WTC11 (cell line): ENCODE data around the gene STT3A. TPM values are rescaled to one million over a fixed set of nuclear protein-coding genes. Genes with fewer than 3 reads are reported as not detected.

Experiments used
- ATAC-seq: fragments of 200-7000 bp; cut with Tn5 transposase; 2 replicates; pipeline ENCODE4 v1.10.0; 2021; ENCODE audit warnings: mild to moderate bottlenecking, moderate library complexity
- CTCF ChIA-PET: fragments of 300-600 bp; sonication (Branson Sonifier 250); formaldehyde crosslinking; loops from one replicate; lab custom pipeline; 2021; ENCODE audit warnings: antibody characterized with exemption; lab: Charles Lee
- POLR2A ChIA-PET: fragments of 350-600 bp; sonication (Branson Sonifier 250); formaldehyde crosslinking; loops from one replicate; lab custom pipeline; 2021; ENCODE audit warnings: antibody characterized with exemption; lab: Charles Lee
- DNase-seq: peaks from one replicate; pipeline ENCODE4 v3.0.0; 2021; ENCODE audit warnings: low spot score
- H3K27ac Mint-ChIP-seq: 2 replicates; pipeline ENCODE4 v1.8.0; 2021; ENCODE audit warnings: mixed read lengths
- H3K27me3 Mint-ChIP-seq: 2 replicates; pipeline ENCODE4 v1.8.0; 2021; ENCODE audit warnings: low read depth, mild to moderate bottlenecking, moderate library complexity, mixed read lengths
- H3K36me3 Mint-ChIP-seq: 2 replicates; pipeline ENCODE4 v1.8.0; 2021; ENCODE audit warnings: mixed read lengths
- H3K4me1 Mint-ChIP-seq: 2 replicates; pipeline ENCODE4 v1.8.0; 2022; ENCODE audit warnings: mixed read lengths
- H3K4me3 Mint-ChIP-seq: 2 replicates; pipeline ENCODE4 v1.8.0; 2021; ENCODE audit warnings: mild to moderate bottlenecking, moderate library complexity, mixed read lengths
- H3K9me3 Mint-ChIP-seq: 2 replicates; pipeline ENCODE4 v1.8.0; 2021; ENCODE audit warnings: mixed read lengths
- ARID4B ChIP-seq: sonication (generic); formaldehyde crosslinking; IDR thresholded peaks from 2 replicates; pipeline ENCODE4 v1.8.0; 2023; ENCODE audit warnings: missing genetic modification reagents, mild to moderate bottlenecking, borderline replicate concordance
- CREM ChIP-seq: sonication (generic); formaldehyde crosslinking; IDR thresholded peaks from 2 replicates; pipeline ENCODE4 v1.8.1; 2022; ENCODE audit warnings: mild to moderate bottlenecking, missing genetic modification reagents, moderate library complexity
- FOXP4 ChIP-seq: sonication (generic); formaldehyde crosslinking; IDR thresholded peaks from 2 replicates; pipeline ENCODE4 v1.8.0; 2022; ENCODE audit warnings: mild to moderate bottlenecking, missing genetic modification reagents
- GABPB1 ChIP-seq: sonication (generic); formaldehyde crosslinking; IDR thresholded peaks from 2 replicates; pipeline ENCODE4 v1.8.1; 2023; ENCODE audit warnings: mild to moderate bottlenecking, missing genetic modification reagents
- HMGXB4 ChIP-seq: sonication (generic); formaldehyde crosslinking; IDR thresholded peaks from 2 replicates; pipeline ENCODE4 v1.8.1; 2023; ENCODE audit warnings: mild to moderate bottlenecking, moderate library complexity, missing genetic modification reagents
- IRF2 ChIP-seq: sonication (generic); formaldehyde crosslinking; IDR thresholded peaks from 2 replicates; pipeline ENCODE4 v1.8.0; 2022; ENCODE audit warnings: low read depth, missing genetic modification reagents, borderline replicate concordance
- JAZF1 ChIP-seq: fragments of 250-450 bp; sonication (Bioruptor Pico); IDR thresholded peaks from 2 replicates; pipeline ENCODE4 v1.9.0; 2021; ENCODE audit warnings: moderate library complexity, mild to moderate bottlenecking, inconsistent platforms
- SMAD3 ChIP-seq: sonication (generic); formaldehyde crosslinking; IDR thresholded peaks from 2 replicates; pipeline ENCODE4 v1.8.0; 2022; ENCODE audit warnings: missing genetic modification reagents, mild to moderate bottlenecking, borderline replicate concordance
- TEAD1 ChIP-seq: sonication (generic); formaldehyde crosslinking; IDR thresholded peaks from 2 replicates; pipeline ENCODE4 v1.8.0; 2022; ENCODE audit warnings: mild to moderate bottlenecking, missing genetic modification reagents
- TP53 ChIP-seq: sonication (generic); formaldehyde crosslinking; IDR thresholded peaks from 2 replicates; pipeline ENCODE4 v1.8.1; 2023; ENCODE audit warnings: mild to moderate bottlenecking, missing genetic modification reagents
- ZNF121 ChIP-seq: sonication (generic); formaldehyde crosslinking; IDR thresholded peaks from 2 replicates; pipeline ENCODE4 v1.8.0; 2023; ENCODE audit warnings: missing genetic modification reagents
- ZNF219 ChIP-seq: sonication (generic); formaldehyde crosslinking; IDR thresholded peaks from 2 replicates; pipeline ENCODE4 v1.8.0; 2023; ENCODE audit warnings: missing genetic modification reagents, mild to moderate bottlenecking, borderline replicate concordance
- ZNF317 ChIP-seq: sonication (generic); formaldehyde crosslinking; IDR thresholded peaks from 2 replicates; pipeline ENCODE4 v1.8.1; 2023; ENCODE audit warnings: low read depth, mild to moderate bottlenecking, moderate library complexity, missing genetic modification reagents, borderline replicate concordance
- total RNA-seq: library from RNA; stranded (reverse); gene quantifications from 3 replicates; pipeline ENCODE4 v1.2.3, GENCODE V29; 2021
- TF ChIP-seq, protein P1 (sequence below): sonication (generic); formaldehyde crosslinking; IDR thresholded peaks from 2 replicates; pipeline ENCODE4 v1.8.0; 2022; ENCODE audit warnings: mild to moderate bottlenecking, missing genetic modification reagents
- TF ChIP-seq, protein P2 (sequence below): sonication (generic); formaldehyde crosslinking; IDR thresholded peaks from 2 replicates; pipeline ENCODE4 v1.8.1; 2023; ENCODE audit warnings: mild to moderate bottlenecking, missing genetic modification reagents, moderate library complexity
- TF ChIP-seq, protein P3 (sequence below): sonication (generic); formaldehyde crosslinking; IDR thresholded peaks from 2 replicates; pipeline ENCODE4 v1.8.0; 2022; ENCODE audit warnings: missing genetic modification reagents

The STT3A gene
- total RNA-seq, 1 experiment from 2014 or later: 144 TPM

- Mint-ChIP-seq H3K4me3 (no peak overlapping the region), H3K9me3 (peaks cover 14% of the 10 kb centered on the region), H3K27ac (no peak overlapping the region), H3K36me3 (peaks cover 3% of the 10 kb centered on the region; the same call in 1 of the 2 replicates), H3K4me1 (peaks cover 14% of the 10 kb centered on the region), H3K27me3 (no peaks in the 10 kb centered on the region; the same call in 1 of the 2 replicates)
- CTCF ChIA-PET: interaction anchor here (0.7 kb wide), 1 partner anchor 137 kb away, joined by 3 read pairs; no protein-coding TSS in a partner anchor
- no peak for DNase-seq
- TF ChIP-seq GABPB1 (CRISPR knock-in tag) (peak; percentile 38; the same call in 1 of the 2 replicates), IRF2 (CRISPR knock-in tag) (no peak)
- no peak for ATAC-seq
- POLR2A ChIA-PET: interaction anchor here (0.7 kb wide), 1 partner anchor 702 kb away, joined by 3 read pairs; the partner anchor contains the start of gene SRPRA
Observed at GRCh38 chr11:125566235-125566634, 26.4 kb upstream of the STT3A start.

- ATAC-seq (peak; percentile 98), DNase-seq (peak; percentile 96)
- POLR2A ChIA-PET: interaction anchor here (0.6 to 1.2 kb wide), 5 partner anchors 11 to 62 kb away, joined by 3 read pairs; partner anchors contain the start of gene STT3A
- peaks cover 12% of the 10 kb centered on the region for H3K36me3 Mint-ChIP-seq
- H3K27ac Mint-ChIP-seq: no peak within 1 kb of the TSS; the same call in 1 of the 2 replicates
- CTCF ChIA-PET: interaction anchor here (0.7 to 2.5 kb wide), 17 partner anchors 9 to 693 kb away, joined by 3 to 7 read pairs (median 4); partner anchors contain the start of genes FEZ1 and HYLS1
- H3K4me1 Mint-ChIP-seq: peaks cover 14% of the 10 kb centered on the region
- H3K9me3 Mint-ChIP-seq: peaks cover 14% of the 10 kb centered on the region
- H3K4me3 Mint-ChIP-seq: peak within 1 kb of the TSS; percentile 80
- no peaks in the 10 kb centered on the region; the same call in 1 of the 2 replicates for H3K27me3 Mint-ChIP-seq
- TF ChIP-seq SMAD3 (CRISPR knock-in tag): 0 out of 2 replicates have a peak, but pooled peaks have one; percentile 52
- TF ChIP-seq, protein P1, sequence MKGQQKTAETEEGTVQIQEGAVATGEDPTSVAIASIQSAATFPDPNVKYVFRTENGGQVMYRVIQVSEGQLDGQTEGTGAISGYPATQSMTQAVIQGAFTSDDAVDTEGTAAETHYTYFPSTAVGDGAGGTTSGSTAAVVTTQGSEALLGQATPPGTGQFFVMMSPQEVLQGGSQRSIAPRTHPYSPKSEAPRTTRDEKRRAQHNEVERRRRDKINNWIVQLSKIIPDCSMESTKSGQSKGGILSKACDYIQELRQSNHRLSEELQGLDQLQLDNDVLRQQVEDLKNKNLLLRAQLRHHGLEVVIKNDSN (CRISPR knock-in tag): peak; percentile 38; the same call in 1 of the 2 replicates
- peak; percentile 60; the same call in 1 of the 2 replicates for TF ChIP-seq GABPB1 (CRISPR knock-in tag)
- TF ChIP-seq JAZF1 (CRISPR knock-in tag): no peak
- peak; percentile 43 for TF ChIP-seq FOXP4
- TF ChIP-seq, protein P2, sequence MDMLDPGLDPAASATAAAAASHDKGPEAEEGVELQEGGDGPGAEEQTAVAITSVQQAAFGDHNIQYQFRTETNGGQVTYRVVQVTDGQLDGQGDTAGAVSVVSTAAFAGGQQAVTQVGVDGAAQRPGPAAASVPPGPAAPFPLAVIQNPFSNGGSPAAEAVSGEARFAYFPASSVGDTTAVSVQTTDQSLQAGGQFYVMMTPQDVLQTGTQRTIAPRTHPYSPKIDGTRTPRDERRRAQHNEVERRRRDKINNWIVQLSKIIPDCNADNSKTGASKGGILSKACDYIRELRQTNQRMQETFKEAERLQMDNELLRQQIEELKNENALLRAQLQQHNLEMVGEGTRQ (CRISPR knock-in tag): peak; percentile 67
- 0 out of 2 replicates have a peak, but pooled peaks have one; percentile 64 for TF ChIP-seq TP53 (CRISPR knock-in tag)
- no peak for TF ChIP-seq ZNF219
- TF ChIP-seq, protein P3, sequence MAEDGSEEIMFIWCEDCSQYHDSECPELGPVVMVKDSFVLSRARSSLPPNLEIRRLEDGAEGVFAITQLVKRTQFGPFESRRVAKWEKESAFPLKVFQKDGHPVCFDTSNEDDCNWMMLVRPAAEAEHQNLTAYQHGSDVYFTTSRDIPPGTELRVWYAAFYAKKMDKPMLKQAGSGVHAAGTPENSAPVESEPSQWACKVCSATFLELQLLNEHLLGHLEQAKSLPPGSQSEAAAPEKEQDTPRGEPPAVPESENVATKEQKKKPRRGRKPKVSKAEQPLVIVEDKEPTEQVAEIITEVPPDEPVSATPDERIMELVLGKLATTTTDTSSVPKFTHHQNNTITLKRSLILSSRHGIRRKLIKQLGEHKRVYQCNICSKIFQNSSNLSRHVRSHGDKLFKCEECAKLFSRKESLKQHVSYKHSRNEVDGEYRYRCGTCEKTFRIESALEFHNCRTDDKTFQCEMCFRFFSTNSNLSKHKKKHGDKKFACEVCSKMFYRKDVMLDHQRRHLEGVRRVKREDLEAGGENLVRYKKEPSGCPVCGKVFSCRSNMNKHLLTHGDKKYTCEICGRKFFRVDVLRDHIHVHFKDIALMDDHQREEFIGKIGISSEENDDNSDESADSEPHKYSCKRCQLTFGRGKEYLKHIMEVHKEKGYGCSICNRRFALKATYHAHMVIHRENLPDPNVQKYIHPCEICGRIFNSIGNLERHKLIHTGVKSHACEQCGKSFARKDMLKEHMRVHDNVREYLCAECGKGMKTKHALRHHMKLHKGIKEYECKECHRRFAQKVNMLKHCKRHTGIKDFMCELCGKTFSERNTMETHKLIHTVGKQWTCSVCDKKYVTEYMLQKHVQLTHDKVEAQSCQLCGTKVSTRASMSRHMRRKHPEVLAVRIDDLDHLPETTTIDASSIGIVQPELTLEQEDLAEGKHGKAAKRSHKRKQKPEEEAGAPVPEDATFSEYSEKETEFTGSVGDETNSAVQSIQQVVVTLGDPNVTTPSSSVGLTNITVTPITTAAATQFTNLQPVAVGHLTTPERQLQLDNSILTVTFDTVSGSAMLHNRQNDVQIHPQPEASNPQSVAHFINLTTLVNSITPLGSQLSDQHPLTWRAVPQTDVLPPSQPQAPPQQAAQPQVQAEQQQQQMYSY: peak; percentile 77
- peak; percentile 27; the same call in 1 of the 2 replicates for TF ChIP-seq ARID4B (CRISPR knock-in tag)
- peak; percentile 81; the same call in 1 of the 2 replicates for TF ChIP-seq CREM (CRISPR knock-in tag)
- no peak for TF ChIP-seq ZNF317 (CRISPR knock-in tag)
- TF ChIP-seq HMGXB4: peak; percentile 80; the same call in 1 of the 2 replicates
- peak; percentile 72 for TF ChIP-seq TEAD1 (CRISPR knock-in tag)
- TF ChIP-seq ZNF121 (CRISPR knock-in tag): peak; percentile 40; the same call in 1 of the 2 replicates
Observed at GRCh38 chr11:125568970-125569914, 23.4 kb upstream of the STT3A start, which contains the start of gene EI24. TSS of gene EI24 (plus strand) at chr11:125569477. CDS start at chr11:125572528, 3,051 bp downstream.
